Stimulated activated CD8-positive, alpha-beta memory T cell treated with anti-CD3 and anti-CD28 coated beads, Interleukin-15, amount 100 ng/mL, for 4 hours (primary cell): ENCODE measurements around the gene FAR1.
"Not testable (repeated sequence)": the region's sequence is repeated elsewhere in the genome, so short reads cannot be mapped to it uniquely, and the experiment has no call there.

ENCODE experiments used
- DNase-seq, 2 donors: peaks; one replicate each; pipeline ENCODE4 v3.0.0-alpha.2; 2020; ENCODE audit warnings: low read depth in 2 of 2

FAR1 gene

DNA sequence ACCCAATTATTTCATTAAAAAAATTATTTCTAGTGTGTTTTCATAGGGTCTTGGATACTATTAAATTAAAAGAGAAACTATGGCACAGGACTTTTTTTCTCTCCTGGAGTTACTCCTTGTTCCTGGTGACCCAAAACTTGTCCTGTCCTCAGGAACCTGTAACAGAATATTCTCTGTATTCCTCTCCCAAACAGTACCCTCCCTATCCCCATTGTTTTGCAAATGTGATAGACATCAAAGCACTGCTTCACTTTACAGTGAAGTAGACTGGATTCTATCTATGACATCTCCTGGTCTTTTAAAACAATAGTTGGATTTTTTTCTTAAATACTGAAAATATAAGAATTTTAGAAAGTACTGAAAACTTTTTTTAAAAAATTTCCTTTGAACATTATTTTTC, 37.2 kb downstream of the FAR1 start:
- no peak for DNase-seq

- no peak for DNase-seq
These were observed 45.5 kb downstream of the FAR1 start for GRCh38 chr11:13713982-13714381.

DNA sequence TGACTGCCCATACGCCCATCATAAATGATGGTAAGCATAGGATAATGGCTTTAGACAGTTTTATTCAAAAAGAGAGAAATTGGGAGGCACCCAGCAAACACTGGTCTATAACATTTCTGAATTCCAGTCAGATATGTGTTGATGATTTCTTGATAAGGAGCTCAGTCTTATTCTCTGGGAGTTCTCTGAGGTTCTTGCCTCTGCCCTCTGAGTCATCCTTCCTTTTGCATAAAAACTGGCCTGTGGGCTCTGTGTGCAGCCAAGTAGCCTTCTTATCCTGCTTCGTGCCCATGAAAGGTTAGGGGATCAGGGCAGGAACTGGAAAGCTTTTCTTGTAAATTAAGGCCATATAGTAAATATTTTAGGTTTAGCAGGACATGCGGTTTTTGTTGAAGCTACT, 48.9 kb downstream of the FAR1 start:
- DNase-seq: no peak

DNA sequence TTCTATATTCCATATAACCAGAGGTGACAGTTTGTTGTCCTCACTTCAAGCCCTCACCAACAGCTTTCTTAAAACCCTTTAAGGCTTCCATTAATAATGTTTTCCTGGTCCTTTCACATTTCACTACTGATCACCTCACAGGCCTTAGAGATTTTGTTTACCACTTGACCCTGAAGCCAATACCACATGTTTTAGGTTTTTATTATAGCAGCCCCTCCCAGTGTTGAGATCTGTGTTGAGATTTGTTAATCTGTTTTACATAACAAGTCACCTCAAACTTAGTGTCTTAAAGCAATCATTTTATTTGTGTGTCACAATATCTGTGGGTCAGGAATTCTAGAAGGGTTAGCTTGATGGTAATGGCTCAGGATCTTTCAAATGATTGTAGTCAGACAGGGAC, 49.9 kb downstream of the FAR1 start:
- DNase-seq: no peak

DNA sequence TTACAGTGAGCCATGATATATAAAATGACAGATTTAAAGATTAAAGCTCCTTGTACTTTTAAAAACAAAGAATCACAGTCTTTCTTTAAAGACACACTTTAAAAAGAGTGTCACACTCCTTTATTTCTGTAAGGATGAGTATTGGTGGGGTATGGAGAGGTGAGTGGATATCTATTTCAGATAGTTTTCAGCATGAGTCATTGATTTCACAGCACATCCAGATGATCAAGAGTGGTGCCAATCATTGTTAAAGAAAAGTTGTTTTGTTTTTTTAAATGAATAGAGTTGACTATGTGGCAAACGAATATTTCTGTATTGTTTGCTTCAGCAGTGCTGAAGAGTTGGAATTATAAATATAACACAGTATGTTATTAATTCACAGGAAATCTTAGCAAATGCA, 52.5 kb downstream of the FAR1 start:
- no peak for DNase-seq

- DNase-seq: no peak
These were observed 53.3 kb downstream of the FAR1 start for GRCh38 chr11:13721760-13722159.

- DNase-seq: no peak
These were observed 58.0 kb downstream of the FAR1 start for GRCh38 chr11:13726456-13726855.

GRCh38 chr11:13728076-13728475, 59.6 kb downstream of the FAR1 start:
- DNase-seq: no peak

GRCh38 chr11:13734530-13734929, 66.1 kb downstream of the FAR1 start:
- DNase-seq: no peak

GRCh38 chr11:13745165-13745564, 76.7 kb downstream of the FAR1 start:
- no peak for DNase-seq

GRCh38 chr11:13753316-13753715, 84.8 kb downstream of the FAR1 start:
- DNase-seq: not testable (repeated sequence)

- DNase-seq: no peak
These were observed 90.6 kb downstream of the FAR1 start for GRCh38 chr11:13759050-13759449.

- no peak for DNase-seq
These were observed 91.6 kb downstream of the FAR1 start for GRCh38 chr11:13760115-13760514.

DNA sequence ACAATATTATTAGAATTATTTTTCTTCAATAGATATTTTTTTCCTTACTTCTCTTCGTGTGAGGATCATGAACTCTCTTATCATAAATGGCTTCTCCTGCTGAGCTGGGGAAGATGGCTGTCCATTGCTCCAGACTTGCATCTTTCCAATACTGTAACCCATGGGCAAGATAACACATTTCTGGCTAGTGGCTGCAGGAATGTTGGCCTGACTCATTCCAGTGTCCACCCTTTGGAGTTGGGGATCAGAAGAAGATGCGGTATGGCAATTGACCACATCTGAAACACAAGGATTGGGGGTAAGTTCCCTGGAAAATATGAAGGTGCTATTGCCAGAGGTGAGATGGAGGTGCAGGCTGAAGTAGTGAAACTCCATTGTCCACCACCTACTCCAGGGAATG, 92.8 kb downstream of the FAR1 start:
- DNase-seq: no peak

DNA sequence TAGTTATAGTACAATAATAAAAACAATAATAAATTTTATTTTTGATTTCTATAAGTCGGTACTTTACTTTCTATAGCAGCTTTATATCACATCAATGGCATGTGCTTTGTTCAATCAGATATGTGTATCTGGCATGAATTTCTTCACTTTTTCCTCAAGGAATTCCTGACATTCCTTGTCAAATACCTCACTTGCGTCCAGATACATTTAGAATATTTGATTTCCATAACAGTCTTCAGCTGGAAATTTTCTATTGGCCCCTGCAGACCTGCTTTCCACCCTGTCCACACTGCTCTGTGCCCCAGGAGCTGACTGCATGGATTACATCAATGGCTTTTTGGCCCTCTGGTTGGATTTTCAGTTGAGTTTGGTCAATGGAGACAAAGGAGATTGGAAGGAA, 93.2 kb downstream of the FAR1 start:
- no peak for DNase-seq

GRCh38 chr11:13762718-13763117, 94.2 kb downstream of the FAR1 start:
- no peak for DNase-seq

DNA sequence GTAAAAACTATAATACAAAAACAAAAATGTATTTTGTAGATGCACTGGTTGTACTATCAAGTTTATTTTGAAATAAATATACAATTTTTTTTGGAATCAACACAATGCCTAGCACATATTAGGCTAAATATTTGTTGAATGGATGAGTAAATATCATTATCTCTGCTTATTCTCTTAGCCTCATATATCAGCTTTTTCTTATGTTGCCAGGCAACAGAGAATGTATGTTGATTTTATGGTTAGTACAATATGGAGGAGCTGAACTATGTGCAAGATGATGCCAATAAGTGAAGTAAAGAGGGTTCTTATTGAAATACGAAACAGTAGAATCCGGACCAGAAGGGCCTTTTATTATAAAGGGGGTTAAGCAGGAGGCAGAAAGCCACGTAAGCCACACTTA, 94.9 kb downstream of the FAR1 start:
- no peak for DNase-seq

- no peak for DNase-seq
These were observed 97.4 kb downstream of the FAR1 start for GRCh38 chr11:13765886-13766285.

DNA sequence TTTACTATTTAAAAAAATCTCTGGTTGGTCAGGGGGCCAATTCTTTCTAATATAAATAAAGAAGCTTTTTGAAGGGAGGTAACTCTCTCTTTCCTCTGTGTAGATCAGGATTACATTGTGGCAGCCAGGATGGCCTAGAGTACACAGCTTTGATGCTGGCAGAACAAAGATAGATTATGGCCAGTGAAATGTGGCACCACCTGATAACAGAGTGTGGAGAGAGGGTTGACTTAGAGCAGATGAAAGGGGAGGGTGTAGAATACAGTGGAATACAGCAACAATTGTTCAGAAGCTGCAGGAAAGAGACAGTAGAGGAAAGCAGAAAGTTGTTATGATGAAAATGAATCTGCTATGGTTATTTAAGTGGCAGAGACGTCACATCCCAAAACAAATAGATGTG, 99.0 kb downstream of the FAR1 start:
- DNase-seq: no peak

DNA sequence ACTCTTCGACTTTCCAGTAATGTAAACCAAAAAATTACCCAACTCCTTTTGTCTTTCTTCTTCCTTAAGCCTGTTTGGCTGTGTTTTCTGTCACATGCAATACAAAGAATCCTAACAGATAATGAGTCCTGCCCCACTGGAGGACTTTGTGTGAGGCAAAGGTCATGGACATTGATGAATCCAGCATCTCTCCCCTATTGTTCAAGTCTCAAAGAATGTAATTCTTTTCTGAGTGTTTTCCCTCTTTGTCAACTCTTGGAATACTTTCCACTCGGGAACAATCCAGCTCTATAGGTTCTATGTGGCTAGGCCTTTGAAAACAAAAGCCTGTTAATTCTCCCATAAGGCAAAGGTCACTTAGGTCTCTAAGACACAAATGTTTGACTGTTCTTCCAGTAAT, 100.7 kb downstream of the FAR1 start:
- DNase-seq: no peak

DNA sequence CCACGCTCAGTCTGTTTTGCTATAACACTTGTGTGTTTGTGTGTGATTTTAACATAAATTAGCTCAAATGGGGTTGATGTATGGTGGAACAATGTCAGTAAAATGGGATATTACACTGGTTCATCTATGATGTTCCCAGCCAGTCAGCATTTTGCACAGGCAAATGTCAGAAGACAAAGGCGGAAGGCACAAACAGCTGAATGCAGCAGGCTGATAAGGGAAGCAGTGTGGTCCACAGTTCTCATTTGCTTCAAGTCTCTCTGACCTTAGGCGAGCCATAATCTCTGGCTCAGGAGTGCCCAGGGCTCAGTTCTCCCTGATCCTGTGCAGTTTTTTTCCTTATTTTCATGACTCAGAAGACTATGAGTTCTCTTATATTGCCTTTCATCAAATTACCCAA, 102.7 kb downstream of the FAR1 start:
- DNase-seq: no peak

- no peak for DNase-seq
These were observed 104.0 kb downstream of the FAR1 start for GRCh38 chr11:13772223-13773046.

DNA sequence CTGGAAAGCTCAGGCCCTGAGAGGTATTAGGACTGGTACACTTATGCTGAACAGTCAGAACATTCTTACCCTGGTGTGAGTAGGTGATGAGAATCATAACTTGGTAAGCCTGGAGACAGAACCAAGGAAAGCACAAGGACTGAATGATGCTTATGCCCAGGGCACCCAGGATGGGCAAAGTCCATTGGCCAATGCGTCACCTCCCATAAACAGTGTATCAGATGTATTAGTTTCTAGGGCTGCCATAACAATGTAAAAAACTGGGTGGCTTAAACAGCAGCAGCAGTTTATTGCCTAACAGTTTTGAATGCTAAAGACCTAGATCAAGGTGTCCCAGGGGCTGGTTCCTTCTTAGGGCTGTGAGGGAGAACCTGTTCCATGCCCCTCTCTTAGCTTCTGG, 107.0 kb downstream of the FAR1 start:
- DNase-seq: no peak
